Kidney capillary endothelial cell (primary cell): ENCODE measurements around the gene ANKRD40.

ENCODE experiments used
- DNase-seq: peaks from one replicate; pipeline ENCODE4 v3.0.0-alpha.2; 2018; ENCODE audit warnings: low spot score

Gene ANKRD40

DNA sequence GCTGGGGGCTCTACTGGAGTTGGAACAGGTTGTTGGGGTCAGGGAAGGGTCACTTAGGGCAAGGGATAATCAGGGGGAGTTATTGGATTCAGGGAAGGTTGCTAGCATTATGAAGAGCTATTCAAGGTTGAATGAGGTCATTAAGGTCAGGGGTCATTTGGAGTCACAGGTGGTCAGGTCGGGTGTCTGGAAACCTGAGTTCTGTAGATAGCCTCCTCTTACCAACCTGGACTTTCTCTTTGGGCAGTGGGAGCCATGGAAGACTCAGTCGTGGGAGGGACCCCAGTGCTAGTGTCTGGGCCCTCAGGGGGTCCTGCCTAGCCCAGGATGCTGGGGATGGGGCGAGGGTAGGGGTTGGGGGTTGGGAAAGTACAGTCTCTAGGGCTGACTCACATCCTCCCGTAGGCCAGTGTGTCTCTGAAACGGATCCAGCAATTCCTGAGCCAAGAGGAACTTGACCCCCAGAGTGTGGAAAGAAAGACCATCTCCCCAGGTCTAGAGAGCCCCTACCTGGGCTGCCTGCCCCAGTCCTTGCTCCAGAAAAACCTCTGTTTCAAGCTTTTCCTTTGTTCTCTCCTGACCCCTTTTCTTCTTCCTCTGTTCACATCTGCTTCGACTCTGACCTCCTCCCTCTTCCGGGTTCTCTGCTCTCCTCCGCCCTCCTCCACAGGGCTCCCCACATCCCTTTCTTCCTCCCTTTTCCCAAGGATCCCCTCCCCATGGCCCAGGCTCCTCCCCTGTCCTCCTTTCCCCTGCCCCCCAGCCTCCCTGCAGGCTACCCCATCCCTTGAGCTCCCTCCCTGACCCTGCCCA lies 39.5 kb downstream of the ANKRD40 start:
- peak; percentile 46 for DNase-seq

DNA sequence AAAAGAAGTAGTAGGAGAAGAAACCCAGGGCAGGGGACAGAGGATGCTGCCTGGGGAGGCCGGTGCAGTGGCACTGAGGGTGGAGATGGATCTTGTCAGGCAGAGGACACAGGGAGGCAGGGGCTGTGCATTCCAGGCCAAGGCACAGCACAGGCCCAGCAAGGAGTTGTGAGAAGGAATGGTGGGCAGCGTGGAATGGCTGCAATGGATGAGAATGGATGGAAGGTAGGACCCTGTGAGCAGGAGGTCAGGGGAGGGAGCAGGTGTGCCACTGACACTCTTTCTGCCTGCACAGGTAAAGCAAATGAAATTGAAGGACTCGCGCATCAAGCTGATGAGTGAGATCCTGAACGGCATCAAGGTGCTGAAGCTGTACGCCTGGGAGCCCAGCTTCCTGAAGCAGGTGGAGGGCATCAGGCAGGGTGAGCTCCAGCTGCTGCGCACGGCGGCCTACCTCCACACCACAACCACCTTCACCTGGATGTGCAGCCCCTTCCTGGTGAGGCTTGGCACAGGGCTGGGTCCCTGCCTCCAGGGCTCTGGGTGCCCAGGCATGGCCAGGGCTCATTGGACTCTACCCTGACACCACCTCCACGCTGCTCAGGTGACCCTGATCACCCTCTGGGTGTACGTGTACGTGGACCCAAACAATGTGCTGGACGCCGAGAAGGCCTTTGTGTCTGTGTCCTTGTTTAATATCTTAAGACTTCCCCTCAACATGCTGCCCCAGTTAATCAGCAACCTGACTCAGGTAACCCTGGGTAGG lies 40.3 kb downstream of the ANKRD40 start:
- no peak for DNase-seq

GRCh38 chr17:50666316-50666715 lies 41.4 kb downstream of the ANKRD40 start:
- no peak for DNase-seq

- DNase-seq, result no peak
Measured at GRCh38 chr17:50665838-50666237, 41.9 kb downstream of the ANKRD40 start.

GRCh38 chr17:50664788-50665458 lies 42.8 kb downstream of the ANKRD40 start:
- no peak for DNase-seq

DNA sequence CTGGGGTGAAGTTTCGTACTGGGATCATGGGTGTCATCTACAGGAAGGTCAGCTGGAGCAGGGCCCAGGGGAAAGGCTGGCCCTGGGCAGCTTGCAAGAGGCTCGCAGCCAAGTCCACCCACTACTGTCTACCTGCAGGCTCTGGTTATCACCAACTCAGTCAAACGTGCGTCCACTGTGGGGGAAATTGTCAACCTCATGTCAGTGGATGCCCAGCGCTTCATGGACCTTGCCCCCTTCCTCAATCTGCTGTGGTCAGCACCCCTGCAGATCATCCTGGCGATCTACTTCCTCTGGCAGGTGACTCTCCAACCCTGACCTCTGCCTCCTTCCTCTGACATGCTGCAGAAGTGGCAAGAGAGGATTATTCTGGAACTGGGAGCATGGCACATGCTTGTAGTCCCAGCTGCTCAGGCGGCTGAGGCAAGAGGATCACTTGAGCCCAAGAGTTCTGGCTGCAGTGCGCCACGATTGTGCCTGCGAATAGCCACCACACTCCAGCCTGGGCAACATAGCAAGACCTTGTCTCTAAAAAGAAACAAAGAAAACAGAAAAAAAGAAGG lies 43.8 kb downstream of the ANKRD40 start:
- no peak for DNase-seq

GRCh38 chr17:50662632-50663225 lies 45.0 kb downstream of the ANKRD40 start:
- no peak for DNase-seq

DNA sequence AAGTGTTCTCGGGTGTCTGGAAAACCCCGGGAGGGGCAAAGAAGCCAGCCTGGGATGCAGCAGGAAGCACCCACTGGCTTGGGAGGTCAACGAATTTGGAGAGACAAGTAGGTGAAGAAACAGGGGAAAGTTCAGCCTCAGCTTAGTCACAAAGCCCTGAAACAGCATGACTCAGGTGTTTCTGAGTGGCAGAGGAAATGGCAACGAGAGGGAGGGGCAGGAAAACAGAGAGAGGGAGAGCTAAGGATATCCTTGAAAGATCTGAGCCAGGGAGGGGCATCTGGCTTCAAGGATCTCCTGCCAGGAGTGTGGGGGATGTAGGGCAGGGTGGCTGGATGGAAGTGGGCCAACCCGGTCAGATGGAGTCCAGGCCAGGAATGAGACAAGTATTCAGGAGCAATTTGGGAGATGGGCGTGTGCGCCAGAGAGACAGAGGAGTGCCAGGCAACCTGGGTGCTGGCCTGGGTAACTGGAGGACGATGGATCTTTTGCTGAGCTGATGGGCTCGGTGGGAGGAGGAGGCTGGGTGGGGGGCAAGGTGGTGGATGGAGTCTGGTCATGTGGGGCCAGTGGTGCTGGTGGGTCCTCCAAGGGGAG lies 45.8 kb downstream of the ANKRD40 start:
- peak; percentile 88 for DNase-seq

DNA sequence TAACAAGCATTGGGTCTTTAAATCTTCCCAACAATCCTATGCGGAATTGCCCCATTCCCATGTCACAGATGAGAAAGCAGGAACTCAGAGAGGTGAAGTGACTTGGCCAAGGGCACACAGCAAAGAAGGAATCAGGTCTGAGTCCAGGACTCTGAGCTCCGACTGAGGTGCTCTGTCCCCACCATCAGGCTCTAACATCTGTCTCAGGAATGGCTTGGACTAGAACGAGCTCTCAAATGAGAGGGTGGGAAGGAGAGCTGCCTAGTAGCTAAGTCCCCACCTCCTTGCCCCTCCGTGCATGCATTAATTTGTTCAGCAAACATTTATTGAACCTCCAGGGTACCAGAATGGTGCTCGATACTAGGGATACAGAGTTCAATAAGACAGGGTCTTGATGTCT lies 46.4 kb downstream of the ANKRD40 start:
- no peak for DNase-seq

GRCh38 chr17:50660887-50661345 lies 46.8 kb downstream of the ANKRD40 start:
- no peak for DNase-seq

- no peak for DNase-seq
Measured at GRCh38 chr17:50660042-50660886, 47.5 kb downstream of the ANKRD40 start.

GRCh38 chr17:50659179-50659578 lies 48.5 kb downstream of the ANKRD40 start:
- DNase-seq, result no peak

DNA sequence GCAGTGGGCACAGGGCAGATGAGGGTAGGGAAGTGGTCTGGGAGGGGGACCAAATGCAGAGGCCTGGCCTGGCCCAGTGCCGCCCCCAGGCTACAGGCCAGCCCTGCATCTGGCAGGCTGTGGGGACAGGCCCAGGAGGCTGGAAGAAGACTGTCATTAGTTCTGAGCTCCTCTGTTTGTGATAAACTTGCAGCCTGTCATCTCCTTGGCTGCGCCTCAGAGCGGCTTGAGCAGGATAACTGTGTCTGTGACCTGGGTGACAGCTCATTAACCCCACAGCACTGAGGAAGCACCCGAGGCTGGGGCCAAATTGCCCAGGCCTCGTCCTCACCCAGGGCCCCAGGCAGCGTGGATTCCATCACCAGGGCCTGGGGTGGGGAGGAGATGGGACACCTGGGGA lies 49.1 kb downstream of the ANKRD40 start:
- no peak for DNase-seq

DNA sequence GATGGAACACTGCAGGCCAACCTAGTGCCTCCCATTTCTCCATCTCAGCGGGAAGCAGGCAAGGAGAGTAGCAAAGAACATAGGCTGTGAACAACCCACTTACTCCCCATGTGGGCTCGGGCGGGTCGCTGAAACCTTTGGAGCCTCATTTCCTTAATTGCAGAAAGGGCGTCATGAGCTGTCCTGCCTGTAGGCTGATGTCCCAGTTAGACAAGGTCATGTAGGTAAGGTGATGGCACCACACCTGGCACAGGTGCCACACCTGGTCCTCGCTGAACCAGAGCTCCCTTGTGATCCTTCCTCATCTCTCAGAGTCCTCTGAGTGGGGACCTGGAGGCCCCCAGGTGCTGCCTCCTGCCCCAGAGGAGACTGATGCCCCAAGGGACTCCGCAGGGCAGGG lies 50.1 kb downstream of the ANKRD40 start:
- DNase-seq, result no peak

- no peak for DNase-seq
Measured at GRCh38 chr17:50657054-50657453, 50.7 kb downstream of the ANKRD40 start.

DNA sequence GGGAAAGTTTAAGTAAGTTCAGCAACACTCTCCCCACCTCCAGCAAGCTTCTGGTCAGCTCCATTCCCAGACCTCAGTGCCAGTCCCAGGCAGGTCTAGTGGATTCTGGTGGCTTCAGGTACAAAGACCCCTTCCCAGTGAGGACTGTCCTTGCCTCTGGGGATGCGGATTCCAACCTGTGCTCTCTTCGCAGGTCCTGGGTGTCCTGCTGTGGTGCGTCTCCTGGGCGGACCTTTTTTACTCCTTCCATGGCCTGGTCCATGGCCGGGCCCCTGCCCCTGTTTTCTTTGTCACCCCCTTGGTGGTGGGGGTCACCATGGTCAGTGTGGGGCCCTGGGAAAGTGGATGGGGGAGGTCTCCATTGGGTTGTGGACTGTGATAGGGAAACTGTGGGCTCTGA lies 51.2 kb downstream of the ANKRD40 start:
- DNase-seq, result no peak

GRCh38 chr17:50653738-50654137 lies 54.0 kb downstream of the ANKRD40 start:
- DNase-seq, result no peak

DNA sequence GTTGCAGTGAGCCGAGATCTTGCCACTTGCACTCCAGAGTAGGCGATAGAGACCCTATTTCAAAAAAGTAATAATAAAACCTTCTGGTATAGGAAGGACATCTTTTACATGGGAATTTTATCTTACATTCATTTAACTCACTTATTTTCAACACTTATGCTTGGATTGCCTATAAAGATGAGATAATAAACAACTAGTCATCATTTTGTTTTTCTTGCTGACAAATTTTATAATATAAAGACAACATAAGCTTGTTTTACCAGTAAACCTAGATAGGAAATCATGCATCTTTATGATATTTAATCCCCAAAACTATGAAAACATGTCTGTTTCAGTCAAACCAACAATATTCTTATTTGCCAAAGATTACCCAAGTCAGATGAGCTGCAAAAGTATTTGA lies 56.1 kb downstream of the ANKRD40 start:
- DNase-seq, result no peak

DNA sequence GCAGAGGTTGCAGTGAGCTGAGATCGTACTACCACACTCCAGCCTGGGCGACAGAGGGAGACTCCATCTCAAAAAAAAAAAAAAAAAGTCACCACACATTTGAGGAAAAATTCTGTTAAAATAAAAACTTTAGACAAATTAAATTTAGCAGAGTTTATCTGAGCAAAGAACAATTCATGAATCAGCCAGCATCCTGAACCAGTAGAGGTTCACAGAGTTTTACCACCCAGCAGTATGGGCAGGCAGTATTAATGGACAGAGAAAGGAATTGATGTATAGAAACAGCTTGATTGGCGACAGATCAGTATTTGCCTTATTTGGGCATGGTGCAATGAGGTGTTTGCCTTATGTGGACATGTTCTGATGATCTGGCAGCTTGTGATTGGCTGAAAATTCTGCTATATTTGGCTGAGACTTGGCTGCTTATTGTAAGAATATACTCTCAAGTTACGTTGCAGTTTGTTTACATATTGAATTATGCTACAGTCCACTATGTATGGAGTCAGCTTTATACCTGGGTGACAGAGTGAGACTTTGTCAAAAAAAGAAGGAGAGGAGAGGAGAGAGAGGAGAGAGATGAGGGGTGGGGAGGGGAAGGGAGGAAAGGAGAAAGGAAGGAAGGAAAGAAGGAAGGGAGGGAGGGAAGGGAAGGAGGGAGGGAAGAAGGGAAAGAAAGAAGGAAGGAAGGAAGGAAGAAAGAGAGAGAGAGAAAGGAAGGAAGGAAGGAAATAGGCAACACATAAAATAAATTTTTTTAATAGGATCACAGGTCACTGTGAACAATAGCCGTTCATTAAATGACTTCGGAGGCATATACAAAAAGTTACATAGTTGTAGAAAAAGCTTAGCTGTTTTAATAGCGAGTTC lies 58.4 kb downstream of the ANKRD40 start:
- DNase-seq, result no peak

GRCh38 chr17:50647187-50647586 lies 60.5 kb downstream of the ANKRD40 start:
- DNase-seq, result no peak
